Effector memory CD4-positive, alpha-beta T cell (primary cell): Measurements from ENCODE around the gene GRAMD1B.

ENCODE experiments used
- DNase-seq, 3 donors: peaks; one replicate each; pipeline ENCODE4 v3.0.0-alpha.2; 2020
- H3K27ac ChIP-seq: 2 replicates; pipeline ENCODE4 v1.7.0; 2013; ENCODE audit warnings: mild to moderate bottlenecking, low read length, moderate library complexity; ENCODE audit not compliant: insufficient read depth, poor library complexity, severe bottlenecking
- H3K27me3 ChIP-seq: replicated peaks from 2 replicates; pipeline ENCODE4 v1.7.0; 2013; ENCODE audit warnings: mild to moderate bottlenecking, low read length; ENCODE audit not compliant: insufficient read depth, control insufficient read depth, poor library complexity, severe bottlenecking
- H3K36me3 ChIP-seq: 2 replicates; pipeline ENCODE4 v1.7.0; 2013; ENCODE audit warnings: mild to moderate bottlenecking, low read length, moderate library complexity; ENCODE audit not compliant: control insufficient read depth, insufficient read depth
- H3K4me1 ChIP-seq: 2 replicates; pipeline ENCODE4 v1.7.0; 2013; ENCODE audit warnings: low read length, mild to moderate bottlenecking; ENCODE audit not compliant: control insufficient read depth, insufficient read depth, poor library complexity, severe bottlenecking
- H3K4me3 ChIP-seq: 2 replicates; pipeline ENCODE4 v1.7.0; 2013; ENCODE audit warnings: low read length, low read depth, mild to moderate bottlenecking; ENCODE audit not compliant: insufficient read depth, poor library complexity, severe bottlenecking
- H3K9me3 ChIP-seq: 2 replicates; pipeline ENCODE4 v1.7.0; 2013; ENCODE audit warnings: mild to moderate bottlenecking, low read length, moderate library complexity; ENCODE audit not compliant: control insufficient read depth

GRAMD1B gene

DNA sequence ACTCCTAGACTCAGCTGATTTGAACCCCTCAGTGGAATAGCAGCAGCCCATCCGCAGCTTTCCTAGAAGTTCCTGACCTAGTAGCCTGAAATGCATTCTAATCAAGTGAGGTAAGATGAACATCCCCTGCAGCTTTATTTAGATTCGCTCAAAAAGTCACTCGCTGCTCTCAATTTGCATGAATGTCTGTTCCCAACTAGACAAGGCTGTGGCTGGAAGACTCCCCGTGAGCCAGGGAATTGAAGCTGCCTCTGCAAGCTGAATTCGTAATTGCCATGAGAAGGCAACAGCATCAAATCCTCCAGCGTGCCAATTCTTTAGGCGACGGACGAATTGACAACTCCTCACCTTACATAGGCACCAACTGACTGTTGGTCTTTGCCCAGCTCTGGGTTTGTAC lies 241.5 kb downstream of the GRAMD1B start:
- H3K4me1 ChIP-seq: no peaks in the 10 kb centered on the region
- no peaks in the 10 kb centered on the region for H3K27me3 ChIP-seq
- DNase-seq: no peak
- no peaks in the 10 kb centered on the region for H3K9me3 ChIP-seq
- no peak overlapping the region for H3K27ac ChIP-seq
- H3K4me3 ChIP-seq: no peak overlapping the region
- H3K36me3 ChIP-seq: no peaks in the 10 kb centered on the region

GRCh38 chr11:123672568-123672967 lies 242.5 kb downstream of the GRAMD1B start:
- no peak overlapping the region for H3K4me3 ChIP-seq
- no peaks in the 10 kb centered on the region for H3K36me3 ChIP-seq
- H3K27ac ChIP-seq: no peak overlapping the region
- no peaks in the 10 kb centered on the region for H3K4me1 ChIP-seq
- H3K27me3 ChIP-seq: no peaks in the 10 kb centered on the region
- H3K9me3 ChIP-seq: no peaks in the 10 kb centered on the region
- no peak for DNase-seq

DNA sequence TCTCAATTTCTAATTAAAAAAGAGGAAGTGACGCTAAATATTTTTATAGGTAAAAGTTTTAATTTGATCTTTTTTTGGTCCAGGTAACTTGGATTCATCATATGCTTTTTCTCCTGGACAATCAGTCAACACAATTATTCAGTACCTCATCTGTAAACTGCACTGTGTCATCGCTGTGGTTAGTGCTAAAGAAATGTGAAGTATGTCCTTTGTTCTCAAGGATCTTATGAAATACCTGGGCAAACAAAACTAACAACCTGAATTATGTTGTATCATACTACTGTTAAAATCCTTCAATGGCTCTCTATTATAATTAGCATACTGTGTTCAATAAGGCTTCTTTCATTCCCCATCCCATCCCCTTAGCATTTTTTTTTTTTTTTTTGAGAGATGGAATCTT lies 244.2 kb downstream of the GRAMD1B start:
- DNase-seq: no peak
- Histone ChIP-seq H3K27me3 (no peaks in the 10 kb centered on the region), H3K27ac (no peak overlapping the region), H3K9me3 (no peaks in the 10 kb centered on the region), H3K4me1 (no peaks in the 10 kb centered on the region), H3K4me3 (no peak overlapping the region), H3K36me3 (no peaks in the 10 kb centered on the region)
